ENCODE data around the gene KDSR. TPM values are rescaled to one million over a fixed set of nuclear protein-coding genes. Genes with fewer than 3 reads are reported as not detected.

Gene KDSR
- polyA plus RNA-seq, 3 donors = 9.6 to 38.5 (median 29.9) TPM

- H3K27ac Mint-ChIP-seq = no peak overlapping the region
- Histone ChIP-seq H3K9ac (ENCODE audit: insufficient read depth, low read length, poor library complexity, severe bottlenecking) (no peak overlapping the region), H3K27me3 (ENCODE audit: control insufficient read depth in 2 of 2, insufficient read depth in 2 of 2, low read length in 2 of 2) (no peaks in the 10 kb centered on the region), H3K4me2 (replicated peaks; ENCODE audit: extremely low read depth, low read length, poor library complexity, severe bottlenecking) (no peak overlapping the region), H2AFZ (ENCODE audit: insufficient read depth, low read depth, low read length, poor library complexity, severe bottlenecking) (no peak overlapping the region), H3K79me2 (ENCODE audit: insufficient read depth, low read length) (peaks cover 69% of the 10 kb centered on the region), H3K36me3 (replicated peaks in 1 of 2; ENCODE audit: control insufficient read depth in 1 of 2, insufficient read depth in 2 of 2, low read length in 2 of 2) (peaks cover 71 to 97% of the 10 kb centered on the region in 2 donors), H3K27ac (ENCODE audit: low read depth in 1 of 2, low read length in 2 of 2) (no peak overlapping the region), H3K4me1 (ENCODE audit: control insufficient read depth in 1 of 2, insufficient read depth in 2 of 2, low read length in 2 of 2) (no peaks in the 10 kb centered on the region), H3K9me3 (replicated peaks in 1 of 2; ENCODE audit: control insufficient read depth in 1 of 2, insufficient read depth in 1 of 2, low read length in 2 of 2) (no peaks in the 10 kb centered on the region), H3K4me3 (replicated peaks in 1 of 3; ENCODE audit: low read depth in 2 of 3, low read length in 3 of 3) (no peak overlapping the region), H4K20me1 (ENCODE audit: insufficient read depth, low read length) (peaks cover 93% of the 10 kb centered on the region)
- intact Hi-C loops (cut with micrococcal nuclease) = no loop called here
- H3K4me1 Mint-ChIP-seq = no peaks in the 10 kb centered on the region
- TF ChIP-seq CTCF (IDR thresholded peaks at IDR 0.05) = no peak
- H3K9me3 Mint-ChIP-seq = no peaks in the 10 kb centered on the region
- H3K27me3 Mint-ChIP-seq (ENCODE audit: low read depth in 3 of 3) = no peaks in the 10 kb centered on the region
- H3K36me3 Mint-ChIP-seq = peaks cover 72 to 78% of the 10 kb centered on the region in 2 donors
- no peak overlapping the region for H3K4me3 Mint-ChIP-seq
- WGBS (ENCODE audit: insufficient coverage) = 80% methylated on average over 1 of the region's 4 CpGs
- DNase-seq = no peak
These were observed 43.8 kb upstream of the KDSR start for GRCh38 chr18:63410792-63411191.

GRCh38 chr18:63409301-63409700 is 42.3 kb upstream of the KDSR start:
- Mint-ChIP-seq H3K4me1 (no peaks in the 10 kb centered on the region), H3K27ac (no peak overlapping the region), H3K4me3 (no peak overlapping the region), H3K27me3 (ENCODE audit: low read depth in 3 of 3) (no peaks in the 10 kb centered on the region), H3K9me3 (no peaks in the 10 kb centered on the region), H3K36me3 (peaks cover 72 to 81% of the 10 kb centered on the region in 2 donors)
- Histone ChIP-seq H3K4me2 (replicated peaks; ENCODE audit: extremely low read depth, low read length, poor library complexity, severe bottlenecking) (no peak overlapping the region), H3K9me3 (replicated peaks in 1 of 2; ENCODE audit: control insufficient read depth in 1 of 2, insufficient read depth in 1 of 2, low read length in 2 of 2) (no peaks in the 10 kb centered on the region), H4K20me1 (ENCODE audit: insufficient read depth, low read length) (peaks cover 92% of the 10 kb centered on the region), H3K27me3 (ENCODE audit: control insufficient read depth in 2 of 2, insufficient read depth in 2 of 2, low read length in 2 of 2) (no peaks in the 10 kb centered on the region), H3K9ac (ENCODE audit: insufficient read depth, low read length, poor library complexity, severe bottlenecking) (no peak overlapping the region), H3K4me1 (ENCODE audit: control insufficient read depth in 1 of 2, insufficient read depth in 2 of 2, low read length in 2 of 2) (no peaks in the 10 kb centered on the region), H3K79me2 (ENCODE audit: insufficient read depth, low read length) (peaks cover 55% of the 10 kb centered on the region), H3K4me3 (replicated peaks in 1 of 3; ENCODE audit: low read depth in 2 of 3, low read length in 3 of 3) (no peak overlapping the region), H2AFZ (ENCODE audit: insufficient read depth, low read depth, low read length, poor library complexity, severe bottlenecking) (no peak overlapping the region), H3K27ac (ENCODE audit: low read depth in 1 of 2, low read length in 2 of 2) (no peak overlapping the region), H3K36me3 (replicated peaks in 1 of 2; ENCODE audit: control insufficient read depth in 1 of 2, insufficient read depth in 2 of 2, low read length in 2 of 2) (peaks cover 63 to 95% of the 10 kb centered on the region in 2 donors)
- DNase-seq = no peak
- intact Hi-C loops (cut with micrococcal nuclease) = no loop called here
- no peak for TF ChIP-seq CTCF (IDR thresholded peaks at IDR 0.05)
- 86% methylated on average over 2 of the region's 5 CpGs for WGBS (ENCODE audit: insufficient coverage)

Measured in CD14-positive monocyte (primary cell).